SK-N-SH (cell line): Measurements from ENCODE around the gene PIK3C2B. TPM values are rescaled to one million over a fixed set of nuclear protein-coding genes. Genes with fewer than 3 reads are reported as not detected.

ENCODE experiments used
- CTCF ChIA-PET: fragments of 300-600, 350-600 bp; formaldehyde crosslinking; extraction: SDS; loops from one replicate; lab custom pipeline; 2021; lab: Yijun Ruan, JAX
- POLR2A ChIA-PET: fragments of 350-600 bp; sonication (Branson Sonifier 250); formaldehyde crosslinking; extraction: SDS; loops from one replicate; lab custom pipeline; 2020; ENCODE audit warnings: antibody characterized with exemption, inconsistent platforms; lab: Yijun Ruan, JAX
- DNase-seq: peaks from one replicate; pipeline ENCODE4 v3.0.0; 2012
- H2AFZ ChIP-seq: fragments of 200-600 bp; sonication (generic); 2 replicates; pipeline ENCODE4 v1.8.1; 2016; ENCODE audit warnings: antibody characterized with exemption, mild to moderate bottlenecking, low read depth
- H3F3A ChIP-seq: fragments of 200-600 bp; sonication (generic); replicated peaks from 2 replicates; pipeline ENCODE3; 2016; ENCODE audit warnings: antibody characterized with exemption, mild to moderate bottlenecking; ENCODE audit not compliant: insufficient read depth
- H3K27ac ChIP-seq, 2 experiments: fragments of 200-500 bp in 1 of 2; fragments of 200-600 bp in 1 of 2; sonication (Bioruptor generic) in 1 of 2; sonication (generic), shearing (Covaris generic) in 1 of 2; 2 replicates each; pipeline versions ENCODE4 v1.5.1 to v1.6.1; 2014 to 2016; ENCODE audit warnings: low read depth in 2 of 2, inconsistent platforms in 1 of 2, low read length in 1 of 2, mild to moderate bottlenecking in 1 of 2, mixed read lengths in 1 of 2
- H3K27me3 ChIP-seq: fragments of 200-600 bp; sonication (generic), shearing (Covaris generic); 2 replicates; pipeline ENCODE4 v1.6.1; 2016; ENCODE audit warnings: mixed run types; ENCODE audit not compliant: insufficient read depth
- H3K36me3 ChIP-seq, 2 experiments: fragments of 200-500 bp in 1 of 2; fragments of 200-600 bp in 1 of 2; sonication (Bioruptor generic) in 1 of 2; sonication (generic) in 1 of 2; replicated peaks in 1 of 2; 2 replicates each; pipeline versions ENCODE3 to v1.5.1; 2014 to 2016; ENCODE audit warnings: low read length in 1 of 2, mild to moderate bottlenecking in 1 of 2; ENCODE audit not compliant: insufficient read depth in 2 of 2, control insufficient read depth in 1 of 2
- H3K4me1 ChIP-seq, 2 experiments: fragments of 200-500 bp in 1 of 2; fragments of 200-600 bp in 1 of 2; sonication (Bioruptor generic) in 1 of 2; sonication (generic), shearing (Covaris generic) in 1 of 2; 2 replicates each; pipeline versions ENCODE4 v1.5.1 to v1.6.1; 2014 to 2016; ENCODE audit warnings: low read depth in 1 of 2, low read length in 1 of 2, mixed run types in 1 of 2; ENCODE audit not compliant: insufficient read depth in 2 of 2, control insufficient read depth in 1 of 2
- H3K4me2 ChIP-seq: fragments of 200-600 bp; sonication (generic), shearing (Covaris generic); 2 replicates; pipeline ENCODE4 v1.6.1; 2017; ENCODE audit warnings: mixed run types
- H3K4me3 ChIP-seq, 2 experiments: fragments of 200-500 bp in 1 of 2; fragments of 200-600 bp in 1 of 2; sonication (Bioruptor generic) in 1 of 2; sonication (generic), shearing (Covaris generic) in 1 of 2; 2 replicates each; pipeline versions ENCODE4 v1.5.1 to v1.8.1; 2014 to 2016; ENCODE audit warnings: low read depth in 2 of 2, inconsistent platforms in 1 of 2, low read length in 1 of 2, mild to moderate bottlenecking in 1 of 2, mixed read lengths in 1 of 2, moderate library complexity in 1 of 2
- H3K79me2 ChIP-seq: fragments of 200-600 bp; sonication (generic); 2 replicates; pipeline ENCODE4 v1.8.1; 2017; ENCODE audit warnings: mild to moderate bottlenecking; ENCODE audit not compliant: insufficient read depth
- H3K9ac ChIP-seq: fragments of 200-600 bp; sonication (generic); 2 replicates; pipeline ENCODE4 v1.6.1; 2017; ENCODE audit warnings: mixed run types
- H3K9me2 ChIP-seq: fragments of 200-600 bp; sonication (generic); 2 replicates; pipeline ENCODE4 v1.6.1; 2017; ENCODE audit warnings: mixed run types
- H3K9me3 ChIP-seq: fragments of 200-600 bp; sonication (generic); 2 replicates; pipeline ENCODE4 v1.6.1; 2017; ENCODE audit warnings: mixed run types, mild to moderate bottlenecking, moderate library complexity
- H4K20me1 ChIP-seq: fragments of 200-600 bp; sonication (generic); 2 replicates; pipeline ENCODE4 v1.6.1; 2017; ENCODE audit warnings: mild to moderate bottlenecking, mixed run types; ENCODE audit not compliant: insufficient read depth
- ELF1 ChIP-seq: IDR thresholded peaks from 2 replicates; pipeline ENCODE4 v1.4.0; 2012
- EZH2phosphoT487 ChIP-seq: fragments of 200-600 bp; sonication (generic); IDR thresholded peaks from 2 replicates; pipeline ENCODE4 v1.6.1; 2017; ENCODE audit warnings: low read depth, mixed run types, mild to moderate bottlenecking, antibody characterized with exemption, moderate library complexity, borderline replicate concordance
- FOSL2 ChIP-seq: IDR thresholded peaks from 2 replicates; pipeline ENCODE4 v1.4.0; 2012; ENCODE audit warnings: low read depth, mild to moderate bottlenecking, moderate library complexity, borderline replicate concordance
- FOXM1 ChIP-seq: IDR thresholded peaks from 2 replicates; pipeline ENCODE4 v1.4.0; 2012; ENCODE audit warnings: low read depth, mild to moderate bottlenecking
- GABPA ChIP-seq: IDR thresholded peaks from 2 replicates; pipeline ENCODE4 v1.4.0; 2012; ENCODE audit warnings: low read depth, mild to moderate bottlenecking
- JUND ChIP-seq: IDR thresholded peaks from 2 replicates; pipeline ENCODE4 v1.4.0; 2012
- MXI1 ChIP-seq: IDR thresholded peaks from 2 replicates; pipeline ENCODE4 v1.6.1; 2012; ENCODE audit warnings: mild to moderate bottlenecking, low read depth, low read length, improper control_type of control experiment
- NFIC ChIP-seq: IDR thresholded peaks from 2 replicates; pipeline ENCODE4 v1.4.0; 2012; ENCODE audit warnings: borderline replicate concordance
- RFX5 ChIP-seq: IDR thresholded peaks from 2 replicates; pipeline ENCODE4 v1.6.1; 2012; ENCODE audit warnings: mild to moderate bottlenecking, improper control_type of control experiment, low read length
- SMC3 ChIP-seq: IDR thresholded peaks from 2 replicates; pipeline ENCODE4 v1.6.1; 2012; ENCODE audit warnings: low read depth, low read length, improper control_type of control experiment
- TEAD4 ChIP-seq: IDR thresholded peaks from 2 replicates; pipeline ENCODE4 v1.4.0; 2012; ENCODE audit warnings: mild to moderate bottlenecking, borderline replicate concordance; ENCODE audit not compliant: insufficient read depth
- WGBS: methylation state at CpG from one replicate; pipeline ENCODE4 v1.1.6; 2017; ENCODE audit warnings: low lambda C conversion rate; 5-methylcytosine and 5-hydroxymethylcytosine counted together
- polyA plus RNA-seq, 3 experiments: library from polyadenylated mRNA; depleted of rRNA; stranded (reverse); fragments of >200 nt; gene quantifications; 2 replicates each; pipeline ENCODE4 v1.2.3, GENCODE V29; 2012
- TF ChIP-seq, protein P1 (sequence below): IDR thresholded peaks from 2 replicates; pipeline ENCODE4; 2012
- TF ChIP-seq, protein P2 (sequence below): IDR thresholded peaks from 2 replicates; pipeline ENCODE4 v1.4.0; 2012; ENCODE audit warnings: low read depth, borderline replicate concordance
- TF ChIP-seq, protein P3 (sequence below): fragments of 150-350 bp; IDR thresholded peaks from 2 replicates; pipeline ENCODE4 v1.6.1; 2016; ENCODE audit warnings: mild to moderate bottlenecking, low read depth, low read length
- TF ChIP-seq, protein P4 (sequence below): IDR thresholded peaks from 2 replicates; pipeline ENCODE4 v1.4.0; 2012; ENCODE audit warnings: low read depth

The PIK3C2B gene
- polyA plus RNA-seq, 1 of the 3 experiments (the other 2 are of a cell fraction) = 6.5 TPM

DNA sequence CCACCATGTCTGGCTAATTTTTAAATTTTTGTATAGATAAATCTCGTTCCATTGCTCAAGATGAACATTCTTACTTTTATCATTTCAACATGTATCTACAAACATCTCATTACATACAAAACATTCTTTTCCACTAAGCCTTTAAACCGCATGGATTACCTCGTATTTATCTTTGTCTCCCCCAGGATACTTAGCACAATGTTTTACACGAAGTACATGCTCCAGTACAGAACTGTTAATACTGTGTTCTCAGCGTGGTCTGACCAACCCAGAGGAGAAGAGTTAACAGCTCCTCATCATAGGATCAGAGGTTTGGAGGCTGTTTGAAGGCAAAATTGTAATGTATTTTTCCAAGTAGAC, 7.4 kb downstream of the PIK3C2B start:
- no peaks in the 10 kb centered on the region for H3K9me3 ChIP-seq
- peaks cover 0 to under 1% of the 10 kb centered on the region in 2 experiments; a peak in 2 of 4 replicates for H3K4me1 ChIP-seq
- no peak overlapping the region for H3K4me3 ChIP-seq
- CTCF ChIA-PET = interaction anchor here (1.0 to 26.2 kb wide), 6 partner anchors 8 to 69 kb away, joined by 3 to 1005 read pairs (median 8); no protein-coding TSS in a partner anchor
- no peaks in the 10 kb centered on the region for H3K36me3 ChIP-seq
- WGBS = 85% methylated on average over 5 of the region's 5 CpGs
- H3K9ac ChIP-seq = no peak overlapping the region
- no peaks in the 10 kb centered on the region; the same call in 1 of the 2 replicates for H4K20me1 ChIP-seq
- DNase-seq = no peak
- H3K79me2 ChIP-seq = 0 out of 2 replicates have a peak, but pooled peaks cover under 1% of the 10 kb centered on the region
- H3K4me2 ChIP-seq = no peak overlapping the region
- H3F3A ChIP-seq = no peaks in the 10 kb centered on the region
- H3K9me2 ChIP-seq = no peaks in the 10 kb centered on the region
- H3K27ac ChIP-seq = no peak overlapping the region
- H2AFZ ChIP-seq = no peak overlapping the region
- POLR2A ChIA-PET = no interaction called here
- H3K27me3 ChIP-seq = no peaks in the 10 kb centered on the region
- TF ChIP-seq, protein P1, sequence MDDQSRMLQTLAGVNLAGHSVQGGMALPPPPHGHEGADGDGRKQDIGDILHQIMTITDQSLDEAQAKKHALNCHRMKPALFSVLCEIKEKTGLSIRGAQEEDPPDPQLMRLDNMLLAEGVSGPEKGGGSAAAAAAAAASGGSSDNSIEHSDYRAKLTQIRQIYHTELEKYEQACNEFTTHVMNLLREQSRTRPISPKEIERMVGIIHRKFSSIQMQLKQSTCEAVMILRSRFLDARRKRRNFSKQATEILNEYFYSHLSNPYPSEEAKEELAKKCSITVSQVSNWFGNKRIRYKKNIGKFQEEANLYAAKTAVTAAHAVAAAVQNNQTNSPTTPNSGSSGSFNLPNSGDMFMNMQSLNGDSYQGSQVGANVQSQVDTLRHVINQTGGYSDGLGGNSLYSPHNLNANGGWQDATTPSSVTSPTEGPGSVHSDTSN = no peak
- no peak for TF ChIP-seq GABPA
- TF ChIP-seq EZH2phosphoT487 = no peak
- no peak for TF ChIP-seq TEAD4
- TF ChIP-seq ELF1 = no peak
- no peak for TF ChIP-seq NFIC
- TF ChIP-seq MXI1 = no peak
- TF ChIP-seq FOXM1 = no peak
- TF ChIP-seq FOSL2 = no peak
- no peak for TF ChIP-seq RFX5
- TF ChIP-seq, protein P2, sequence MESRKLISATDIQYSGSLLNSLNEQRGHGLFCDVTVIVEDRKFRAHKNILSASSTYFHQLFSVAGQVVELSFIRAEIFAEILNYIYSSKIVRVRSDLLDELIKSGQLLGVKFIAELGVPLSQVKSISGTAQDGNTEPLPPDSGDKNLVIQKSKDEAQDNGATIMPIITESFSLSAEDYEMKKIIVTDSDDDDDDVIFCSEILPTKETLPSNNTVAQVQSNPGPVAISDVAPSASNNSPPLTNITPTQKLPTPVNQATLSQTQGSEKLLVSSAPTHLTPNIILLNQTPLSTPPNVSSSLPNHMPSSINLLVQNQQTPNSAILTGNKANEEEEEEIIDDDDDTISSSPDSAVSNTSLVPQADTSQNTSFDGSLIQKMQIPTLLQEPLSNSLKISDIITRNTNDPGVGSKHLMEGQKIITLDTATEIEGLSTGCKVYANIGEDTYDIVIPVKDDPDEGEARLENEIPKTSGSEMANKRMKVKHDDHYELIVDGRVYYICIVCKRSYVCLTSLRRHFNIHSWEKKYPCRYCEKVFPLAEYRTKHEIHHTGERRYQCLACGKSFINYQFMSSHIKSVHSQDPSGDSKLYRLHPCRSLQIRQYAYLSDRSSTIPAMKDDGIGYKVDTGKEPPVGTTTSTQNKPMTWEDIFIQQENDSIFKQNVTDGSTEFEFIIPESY = no peak
- TF ChIP-seq JUND = no peak
- TF ChIP-seq, protein P3, sequence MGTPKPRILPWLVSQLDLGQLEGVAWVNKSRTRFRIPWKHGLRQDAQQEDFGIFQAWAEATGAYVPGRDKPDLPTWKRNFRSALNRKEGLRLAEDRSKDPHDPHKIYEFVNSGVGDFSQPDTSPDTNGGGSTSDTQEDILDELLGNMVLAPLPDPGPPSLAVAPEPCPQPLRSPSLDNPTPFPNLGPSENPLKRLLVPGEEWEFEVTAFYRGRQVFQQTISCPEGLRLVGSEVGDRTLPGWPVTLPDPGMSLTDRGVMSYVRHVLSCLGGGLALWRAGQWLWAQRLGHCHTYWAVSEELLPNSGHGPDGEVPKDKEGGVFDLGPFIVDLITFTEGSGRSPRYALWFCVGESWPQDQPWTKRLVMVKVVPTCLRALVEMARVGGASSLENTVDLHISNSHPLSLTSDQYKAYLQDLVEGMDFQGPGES = no peak
- TF ChIP-seq SMC3 = no peak
- TF ChIP-seq, protein P4, sequence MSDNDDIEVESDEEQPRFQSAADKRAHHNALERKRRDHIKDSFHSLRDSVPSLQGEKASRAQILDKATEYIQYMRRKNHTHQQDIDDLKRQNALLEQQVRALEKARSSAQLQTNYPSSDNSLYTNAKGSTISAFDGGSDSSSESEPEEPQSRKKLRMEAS = no peak
